Psoas muscle (tissue), 8 donors: ENCODE measurements around the gene DDX23. TPM values are rescaled to one million over a fixed set of nuclear protein-coding genes. Genes with fewer than 3 reads are reported as not detected.

Experiments
- ATAC-seq, 4 donors: fragments of 200-7000 bp; cut with Tn5 transposase; one replicate each; pipeline ENCODE4 v1.9.1; 2020; ENCODE audit warnings: moderate library complexity in 3 of 4, mild to moderate bottlenecking in 2 of 4
- DNase-seq, 2 donors: peaks; one replicate each; pipeline ENCODE4 v3.0.0-alpha.2; 2020
- H3K27ac ChIP-seq: fragments of 200-600 bp; one replicate; pipeline ENCODE4 v1.8.0; 2022
- H3K27me3 ChIP-seq, 3 donors: fragments of 200-600 bp in 1 of 3; one replicate each; pipeline versions ENCODE4 v1.6.1 to v1.8.0; 2013 to 2022; ENCODE audit warnings: low read length in 2 of 3, mild to moderate bottlenecking in 2 of 3, moderate library complexity in 1 of 3; ENCODE audit not compliant: insufficient read depth in 3 of 3
- H3K36me3 ChIP-seq, 2 donors: fragments of 200-600 bp in 1 of 2; one replicate each; pipeline versions ENCODE4 v1.6.1 to v1.8.0; 2013 to 2022; ENCODE audit warnings: low read depth in 1 of 2, mild to moderate bottlenecking in 1 of 2, moderate library complexity in 1 of 2; ENCODE audit not compliant: insufficient read depth in 1 of 2
- H3K4me1 ChIP-seq: fragments of 200-600 bp; one replicate; pipeline ENCODE4 v1.8.0; 2022
- H3K4me3 ChIP-seq: fragments of 200-600 bp; one replicate; pipeline ENCODE4 v1.8.0; 2022; ENCODE audit warnings: mild to moderate bottlenecking
- H3K9me3 ChIP-seq: fragments of 200-600 bp; one replicate; pipeline ENCODE4 v1.8.0; 2022
- CTCF ChIP-seq: fragments of 200-600 bp; IDR thresholded peaks from one replicate; pipeline ENCODE4 v1.8.0; 2022; ENCODE audit warnings: antibody characterized with exemption
- WGBS, 3 donors: extraction: QIAGEN DNeasy Blood & Tissue Kit; methylation state at CpG; one replicate each; pipeline versions ENCODE4 v1.1.6 to v1.1.7; 2013; 5-methylcytosine and 5-hydroxymethylcytosine counted together
- intact Hi-C, 2 donors: fragments of 100-400 bp; cut with DNase I; formaldehyde crosslinking; loops; one replicate each; pipeline versions ENCODE4 v1.11.0 to v1.14.2; 2022
- polyA plus RNA-seq, 3 donors: library from polyadenylated mRNA; stranded (reverse); fragments of 200-250 nt; gene quantifications; one replicate each; pipeline ENCODE4 v1.2.3, GENCODE V29; 2013
- total RNA-seq, 4 donors: library from RNA; stranded (reverse); fragmentation: NEBNext Ultra II Directional in 2 of 4; extraction: Animal tissue kit (Norgen Biotek cat#: 25700) in 2 of 4; gene quantifications; one replicate each; pipeline versions ENCODE4 v1.2.1 to v1.2.4, GENCODE V29; 2021 to 2023
- donor health status: healthy with polysubstance abuse.
- donor health status: DM: no; HTN: no; CAD: no; lungs with moderate emphysema.
- donor health status: Bipolar disorder and iron deficiency.
- donor health status: healthy.
- donor health status: DM: yes; HTN: yes; CAD: no.
- donor health status: DM: no; HTN: no; CAD: no.
- donor health status: DM: no; HTN: no; CAD: no.
- donor health status: DM: yes; HTN: yes; CAD: no.

DDX23 gene
- total and polyA plus RNA-seq, 7 donors = 38.5 to 92.8 (median 62.3) TPM

- ATAC-seq = no peak
- intact Hi-C loops = no loop called here
- H3K36me3 ChIP-seq = no peaks in the 10 kb centered on the region
- H3K27me3 ChIP-seq = no peaks in the 10 kb centered on the region
- H3K9me3 ChIP-seq = no peaks in the 10 kb centered on the region
- H3K27ac ChIP-seq = no peak overlapping the region
- no peak for DNase-seq
- H3K4me3 ChIP-seq = no peak overlapping the region
- H3K4me1 ChIP-seq = no peaks in the 10 kb centered on the region
- no peak for TF ChIP-seq CTCF
- 83 to 96% (median 88%) methylated on average over 3 of the region's 3 CpGs for WGBS, 3 donors
These were observed 58.3 kb downstream of the DDX23 start for GRCh38 chr12:48793696-48794095.

- no peak overlapping the region for H3K27ac ChIP-seq
These were observed 62.1 kb downstream of the DDX23 start for GRCh38 chr12:48789858-48790326.

GRCh38 chr12:48788854-48789775 is 62.8 kb downstream of the DDX23 start, which contains the start of gene ADCY6:
Gene ADCY6 (minus strand): TSS chr12:48789089. CDS start chr12:48783434, 5,655 bp downstream.
- no peaks in the 10 kb centered on the region for H3K9me3 ChIP-seq
- WGBS, 3 donors = 0 to 1% (median 1%) methylated on average over 58 to 86 of the region's 86 CpGs
- H3K4me3 ChIP-seq = peak within 1 kb of the TSS; percentile 97
- peak; percentile 77 to 87 for DNase-seq
- H3K36me3 ChIP-seq = no peaks in the 10 kb centered on the region
- TF ChIP-seq CTCF = no peak
- H3K4me1 ChIP-seq = peaks cover 8% of the 10 kb centered on the region
- intact Hi-C loops = no loop called here
- no peaks in the 10 kb centered on the region for H3K27me3 ChIP-seq
- peak within 1 kb of the TSS; percentile 75 for H3K27ac ChIP-seq
- ATAC-seq = peak; percentile 85 to 93 (median 90)

More at GRCh38 chr12:48789858-48790326, 62.1 kb downstream of the DDX23 start:
- ATAC-seq (no peak), DNase-seq (no peak)
- intact Hi-C loops = no loop called here
- H3K4me1 ChIP-seq = peaks cover 8% of the 10 kb centered on the region
- H3K4me3 ChIP-seq = peak overlapping the region; percentile 97
- no peaks in the 10 kb centered on the region for H3K27me3 ChIP-seq
- H3K36me3 ChIP-seq = no peaks in the 10 kb centered on the region
- H3K9me3 ChIP-seq = no peaks in the 10 kb centered on the region
- TF ChIP-seq CTCF = no peak
- WGBS, 3 donors = 20 to 25% (median 22%) methylated on average over 4 of the region's 4 CpGs

GRCh38 chr12:48788524-48788853 is 63.5 kb downstream of the DDX23 start:
- intact Hi-C loops = no loop called here
- Histone ChIP-seq H3K27ac (peak overlapping the region; percentile 65), H3K4me3 (peak overlapping the region; percentile 97), H3K36me3 (peaks cover 0 to under 1% of the 10 kb centered on the region in 2 donors), H3K9me3 (no peaks in the 10 kb centered on the region), H3K27me3 (no peaks in the 10 kb centered on the region), H3K4me1 (peaks cover 8% of the 10 kb centered on the region)
- TF ChIP-seq CTCF = no peak
- DNase-seq = peak in 1 of 2 donors; percentile 61
- WGBS, 3 donors = 0% methylated on average over 20 to 25 of the region's 25 CpGs
- ATAC-seq = peak; percentile 28 to 51 (median 42)
